DMS114 treated with DMSO at 0.1 percent for 48 hours (cell line): Measurements from ENCODE around the gene KIF14.

ENCODE experiments used
- DNase-seq: peaks from one replicate; lab custom pipeline; 2025; ENCODE audit not compliant: unreplicated experiment; lab: John Stamatoyannopoulos, UW

Gene KIF14

DNA sequence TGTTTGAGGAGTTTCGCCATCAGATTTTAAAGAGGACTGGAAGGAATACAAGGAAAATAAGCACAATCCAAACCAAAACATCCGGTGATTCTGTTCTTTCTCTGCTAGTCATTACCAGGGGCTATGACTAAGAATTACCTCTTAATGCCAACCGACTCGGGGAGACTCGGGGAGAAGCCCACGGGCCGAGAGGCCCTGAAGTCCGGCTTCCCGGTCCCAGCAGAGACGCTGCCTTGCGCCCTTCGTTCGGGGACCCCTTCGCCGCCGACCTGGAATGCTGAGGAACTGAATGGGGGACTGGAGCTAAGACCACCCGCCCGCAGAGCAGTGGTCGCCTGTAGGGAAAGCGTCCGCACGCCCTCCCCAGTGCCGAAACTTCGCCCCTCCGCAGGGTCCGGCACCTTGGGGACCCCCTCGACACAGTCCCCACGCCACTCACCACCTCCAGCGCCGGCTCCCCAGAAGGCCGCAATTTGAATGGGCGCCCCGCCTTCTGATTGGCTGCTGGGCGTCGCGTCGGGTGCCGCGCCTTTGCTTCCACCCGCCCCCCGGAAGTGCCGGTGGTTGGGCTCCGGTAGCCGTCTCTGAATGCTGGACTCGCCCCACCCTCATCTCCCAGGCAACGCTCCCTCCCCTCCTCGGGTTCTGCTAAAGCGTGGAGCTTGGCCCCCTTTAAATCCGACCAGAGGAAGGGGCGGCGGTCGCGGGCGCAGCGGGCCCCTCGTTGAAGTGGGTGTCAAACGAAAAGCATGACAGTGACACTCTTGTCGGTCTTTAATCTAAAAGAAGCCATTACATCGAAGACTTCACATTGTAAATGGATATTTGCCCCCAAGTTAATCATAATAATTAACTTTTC, at the start of gene KIF14:
KIF14 (minus strand) TSS at position 479 of the 859 bp plus-strand sequence. CDS start 2,028 bp downstream, outside the sequence.
- DNase-seq: peak; percentile 88

GRCh38 chr1:200669314-200670241, 49.0 kb upstream of the KIF14 start, which contains the start of gene DDX59:
Gene DDX59 (minus strand): TSS chr1:200669907. CDS start chr1:200666740, 3,167 bp downstream.
- peak; percentile 93 for DNase-seq

DNA sequence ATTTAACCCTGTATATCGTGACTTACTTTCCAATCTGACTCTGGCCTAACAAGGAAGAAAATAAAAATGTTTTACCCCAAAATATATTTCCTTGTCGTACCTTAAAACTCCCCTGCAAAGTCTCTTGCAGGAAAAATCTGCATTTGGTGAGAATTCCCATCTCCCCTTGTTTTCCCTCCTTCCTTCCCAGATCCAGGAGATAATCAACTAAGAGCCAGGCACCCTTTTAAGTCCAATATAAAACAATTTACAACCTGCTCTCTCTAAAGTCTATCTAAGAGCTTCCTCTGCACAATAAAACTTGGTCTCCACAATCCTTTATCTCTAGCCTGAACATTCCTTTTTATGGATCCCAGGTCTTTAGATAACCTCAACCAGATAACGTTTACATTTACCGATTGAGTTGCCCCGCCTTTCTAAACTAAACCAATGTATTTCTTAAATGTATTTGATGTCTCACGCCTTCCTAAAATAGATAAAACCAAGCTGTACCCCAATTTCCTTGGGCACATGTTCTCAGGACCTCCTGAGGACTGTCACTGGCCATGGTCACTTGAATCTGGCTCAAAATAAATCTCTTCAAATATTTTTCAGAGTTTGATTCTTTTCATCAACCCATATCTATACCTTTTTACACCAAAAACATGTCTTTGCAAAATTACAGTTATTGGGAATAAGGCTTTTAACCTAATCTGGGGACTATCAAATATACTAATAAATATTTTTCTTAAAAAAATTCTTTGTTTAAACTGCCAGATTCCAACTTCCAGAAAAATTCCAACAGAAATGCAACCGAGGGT, 48.2 kb upstream of the KIF14 start:
- DNase-seq: no peak

GRCh38 chr1:200666309-200666708, 45.8 kb upstream of the KIF14 start:
- DNase-seq: no peak

GRCh38 chr1:200665861-200666260, 45.3 kb upstream of the KIF14 start:
- DNase-seq: no peak

GRCh38 chr1:200660719-200661118, 40.2 kb upstream of the KIF14 start:
- DNase-seq: no peak

GRCh38 chr1:200659269-200659668, 38.7 kb upstream of the KIF14 start:
- DNase-seq: no peak

DNA sequence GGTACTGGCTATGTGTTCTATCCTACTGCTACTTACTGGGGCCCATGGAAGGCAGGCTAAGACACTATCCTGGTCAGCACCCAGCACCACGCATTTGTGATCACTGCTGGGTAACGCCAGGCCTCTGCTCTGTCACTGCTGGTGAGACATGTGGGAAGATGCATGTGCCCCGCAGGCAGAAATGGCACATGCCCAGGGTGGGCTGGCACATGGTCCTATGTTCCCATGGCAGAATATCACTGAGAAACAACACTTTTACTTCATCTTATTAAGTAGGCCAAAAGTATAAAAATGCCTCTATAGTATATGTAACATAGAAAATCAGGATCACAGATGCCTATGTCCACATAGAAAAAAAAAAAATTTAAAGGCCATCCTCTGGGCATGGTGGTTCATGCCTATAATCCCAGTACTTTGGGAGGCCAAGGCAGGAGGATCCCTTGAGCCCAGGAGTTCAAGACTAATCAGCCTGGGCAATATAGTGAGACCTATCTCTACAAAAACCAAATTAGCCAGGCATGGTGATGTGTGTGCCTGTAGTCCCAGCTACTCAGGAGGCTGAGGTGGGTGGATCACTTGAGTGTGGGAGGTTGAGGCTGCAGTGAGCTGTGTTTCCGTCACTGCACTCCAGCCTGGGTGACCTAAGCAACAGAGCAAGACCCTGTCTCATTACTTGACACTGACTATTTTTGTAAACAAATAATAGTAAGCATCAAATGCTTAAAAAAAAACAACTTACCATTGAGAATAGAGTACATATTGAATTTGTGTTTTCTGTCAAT, 37.7 kb upstream of the KIF14 start:
- no peak for DNase-seq

GRCh38 chr1:200654660-200655059, 34.1 kb upstream of the KIF14 start:
- no peak for DNase-seq

DNA sequence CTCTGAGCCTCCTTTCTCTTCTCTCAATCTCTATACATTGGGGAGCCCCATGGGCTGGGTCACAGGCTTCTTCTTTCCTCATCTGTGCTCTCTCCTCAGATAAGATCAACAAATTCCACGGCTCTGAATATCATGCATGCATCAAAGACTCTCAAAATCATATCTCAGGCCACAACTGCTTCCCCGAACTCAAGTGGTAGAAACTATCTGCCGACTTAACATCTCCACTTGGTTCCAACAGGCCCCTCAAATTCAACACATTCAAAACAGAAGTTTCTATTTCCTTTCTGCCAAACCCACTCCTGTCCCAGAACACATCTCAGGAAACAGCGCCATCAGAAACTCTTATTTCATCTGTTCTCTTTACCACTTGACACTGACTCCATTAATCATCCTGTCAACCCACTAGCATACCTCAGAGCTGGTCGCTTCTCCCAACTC, 32.5 kb upstream of the KIF14 start:
- no peak for DNase-seq

- no peak for DNase-seq
These were observed 31.8 kb upstream of the KIF14 start for GRCh38 chr1:200652378-200652777.

DNA sequence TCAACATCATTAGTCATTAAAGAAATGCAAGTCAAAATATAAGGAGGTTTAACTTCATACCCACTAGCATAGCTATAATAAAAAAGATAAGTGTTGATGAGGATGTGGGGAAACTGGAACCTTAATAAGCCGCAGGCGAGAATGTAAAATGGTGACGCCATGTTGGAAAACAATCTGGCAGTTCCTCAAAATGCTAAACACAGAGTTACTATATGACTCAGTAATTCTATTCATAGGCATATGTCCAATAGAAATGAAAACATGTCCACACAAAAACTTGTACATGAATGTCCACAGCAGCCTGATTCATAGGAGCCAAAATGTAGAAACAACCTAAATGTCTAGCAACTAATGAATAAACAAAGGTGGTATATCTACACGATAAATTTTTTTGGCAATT, 26.0 kb upstream of the KIF14 start:
- DNase-seq: no peak

DNA sequence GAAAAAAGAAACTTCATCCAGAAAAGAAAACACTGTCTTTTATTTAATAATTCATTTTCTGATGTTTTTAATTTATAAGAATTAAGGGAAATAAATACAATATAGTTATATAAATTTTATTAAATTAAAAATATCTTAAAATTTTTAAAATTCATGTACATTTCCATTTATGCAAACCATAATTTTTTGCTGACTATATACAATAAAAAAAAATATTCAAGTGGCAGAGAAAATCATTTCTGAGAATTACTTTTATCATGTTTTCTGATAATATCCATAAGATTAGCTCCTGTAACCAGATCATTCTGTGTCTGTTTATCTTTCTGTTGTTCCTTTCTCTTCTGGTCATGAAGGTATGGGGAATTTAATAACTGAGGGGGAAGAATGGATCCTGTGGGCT, 23.5 kb upstream of the KIF14 start:
- no peak for DNase-seq

DNA sequence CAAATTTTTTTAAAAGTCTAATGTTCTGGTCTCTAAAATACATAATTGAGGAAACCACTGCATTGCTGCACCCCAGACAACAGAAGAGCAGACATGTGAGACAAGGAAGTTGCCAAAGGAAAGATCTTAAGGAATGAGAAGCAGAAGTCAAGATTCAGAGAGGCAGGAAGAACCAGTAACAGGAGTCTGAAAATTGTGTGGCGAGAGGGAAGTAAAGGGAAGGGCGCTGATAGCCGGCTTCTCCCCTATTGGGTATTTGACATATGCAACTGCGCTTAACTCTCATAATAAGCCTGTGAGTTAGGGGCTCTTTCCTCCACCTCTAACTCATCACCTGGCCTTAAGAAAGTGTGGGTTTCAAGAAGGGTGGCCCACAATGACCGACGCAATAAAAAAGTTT, 21.9 kb upstream of the KIF14 start:
- no peak for DNase-seq

GRCh38 chr1:200640963-200641401, 20.4 kb upstream of the KIF14 start:
- DNase-seq: no peak

DNA sequence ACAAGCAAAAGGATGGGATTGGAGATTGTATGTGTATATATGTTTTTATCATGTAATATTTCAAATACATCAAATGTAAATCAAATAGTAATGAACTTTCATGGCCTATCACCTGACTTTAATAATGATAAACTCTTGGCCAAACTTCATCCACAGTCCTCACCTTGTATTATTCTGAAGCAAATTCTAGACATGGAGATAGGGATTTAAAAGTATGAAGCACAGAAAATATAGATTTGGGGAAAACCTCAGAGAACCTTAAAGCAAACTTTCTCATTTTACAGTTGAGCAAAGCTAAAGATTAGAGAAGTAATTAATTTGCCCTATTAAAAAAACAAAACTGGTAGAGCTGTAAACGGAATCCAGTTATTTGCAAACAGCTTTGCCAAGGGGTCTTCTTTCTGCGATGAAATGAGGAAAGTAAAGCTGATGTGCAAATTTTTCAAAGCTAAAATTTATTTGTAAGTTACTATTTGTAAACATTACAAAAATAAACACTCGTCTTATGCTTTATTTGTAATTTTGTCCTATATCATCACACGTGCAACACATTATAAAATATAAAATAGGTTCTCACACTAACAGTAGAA, 19.9 kb upstream of the KIF14 start:
- DNase-seq: no peak

DNA sequence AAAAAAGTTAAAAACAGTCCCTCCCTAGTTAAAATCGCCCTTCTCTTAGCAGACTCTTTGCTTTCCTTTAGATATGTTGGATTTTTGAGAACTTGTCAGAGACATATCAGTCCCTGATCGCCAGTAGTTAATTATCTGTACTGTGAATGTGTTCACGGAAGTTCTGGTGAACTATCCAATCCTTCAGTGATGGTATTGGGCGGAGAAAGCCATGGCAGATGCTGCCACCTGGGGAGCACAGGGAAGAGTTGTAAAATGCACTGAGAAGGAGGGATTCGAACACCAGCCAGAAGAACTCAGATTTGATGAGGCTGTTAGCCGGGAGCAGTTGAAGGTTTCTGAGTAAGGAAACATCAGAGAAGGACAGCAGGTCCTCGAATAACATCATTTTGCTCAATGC, 17.5 kb upstream of the KIF14 start:
- no peak for DNase-seq

GRCh38 chr1:200636681-200637080, 16.1 kb upstream of the KIF14 start:
- DNase-seq: no peak

DNA sequence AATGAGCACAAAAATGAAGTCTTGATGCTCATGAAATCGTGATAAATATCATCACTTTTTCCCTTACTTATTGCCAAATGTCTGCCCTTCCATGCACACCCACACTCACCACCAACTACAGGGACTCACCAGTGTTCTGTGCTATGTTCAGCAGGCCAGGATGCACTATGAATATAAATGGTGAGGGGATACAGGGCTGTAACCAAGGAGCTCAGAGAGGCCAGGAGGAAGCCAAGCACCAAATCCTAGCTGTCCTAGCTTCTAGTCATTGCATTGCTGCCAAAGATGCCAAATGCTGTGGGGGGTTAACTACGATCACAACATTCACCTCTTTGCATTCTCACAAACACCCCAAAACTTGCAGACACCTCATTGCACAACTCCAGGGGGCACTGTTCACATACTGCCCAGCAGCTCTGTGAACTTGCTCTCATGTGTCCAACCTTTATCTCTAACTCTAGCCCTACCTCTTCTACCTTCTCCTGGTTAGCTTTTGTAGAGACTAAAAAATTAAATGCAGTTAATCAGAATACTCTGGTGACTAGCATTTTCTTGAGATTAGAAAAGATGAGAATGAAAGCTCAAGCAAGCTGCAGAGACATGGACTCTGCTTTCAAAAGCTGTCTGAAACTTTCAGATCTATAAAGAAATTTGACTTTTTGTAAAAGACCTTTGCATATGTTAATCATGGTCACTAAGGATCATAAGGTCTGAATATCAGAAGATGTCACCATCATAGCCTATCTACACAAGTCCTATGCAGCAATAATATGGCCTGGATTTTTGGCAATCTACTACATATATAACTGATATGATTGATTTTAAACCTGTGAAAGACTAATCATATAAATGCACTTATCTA, 13.9 kb upstream of the KIF14 start:
- no peak for DNase-seq
